GM06990 (cell line): Measurements from ENCODE around the gene APRT.
"Not testable (repeated sequence)": the region's sequence is repeated elsewhere in the genome, so short reads cannot be mapped to it uniquely, and the experiment has no call there.

ENCODE experiments used
- DNase-seq: peaks from one replicate; pipeline ENCODE4 v3.0.0-alpha.2; 2011; ENCODE audit not compliant: insufficient read length; ENCODE audit errors: extremely low read depth
- H3K27me3 ChIP-seq: replicated peaks from 2 replicates; pipeline ENCODE4 v1.6.0; 2011; ENCODE audit warnings: low read length; ENCODE audit not compliant: control insufficient read depth, insufficient read depth
- H3K36me3 ChIP-seq: 2 replicates; pipeline ENCODE4 v1.5.1; 2011; ENCODE audit warnings: low read length; ENCODE audit not compliant: control insufficient read depth, insufficient read depth
- H3K4me3 ChIP-seq: replicated peaks from 2 replicates; pipeline ENCODE4 v1.5.1; 2011; ENCODE audit warnings: low read depth, mild to moderate bottlenecking, control low read depth, low read length
- TF ChIP-seq, protein P1 (sequence below): IDR thresholded peaks from 2 replicates; pipeline ENCODE4 v1.5.1; 2011; ENCODE audit warnings: low read length, control low read depth, mild to moderate bottlenecking, inconsistent platforms; ENCODE audit not compliant: insufficient read depth, poor library complexity, severe bottlenecking

Gene APRT

GRCh38 chr16:88790312-88791211, 21.2 kb downstream of the APRT start:
- TF ChIP-seq, protein P1, sequence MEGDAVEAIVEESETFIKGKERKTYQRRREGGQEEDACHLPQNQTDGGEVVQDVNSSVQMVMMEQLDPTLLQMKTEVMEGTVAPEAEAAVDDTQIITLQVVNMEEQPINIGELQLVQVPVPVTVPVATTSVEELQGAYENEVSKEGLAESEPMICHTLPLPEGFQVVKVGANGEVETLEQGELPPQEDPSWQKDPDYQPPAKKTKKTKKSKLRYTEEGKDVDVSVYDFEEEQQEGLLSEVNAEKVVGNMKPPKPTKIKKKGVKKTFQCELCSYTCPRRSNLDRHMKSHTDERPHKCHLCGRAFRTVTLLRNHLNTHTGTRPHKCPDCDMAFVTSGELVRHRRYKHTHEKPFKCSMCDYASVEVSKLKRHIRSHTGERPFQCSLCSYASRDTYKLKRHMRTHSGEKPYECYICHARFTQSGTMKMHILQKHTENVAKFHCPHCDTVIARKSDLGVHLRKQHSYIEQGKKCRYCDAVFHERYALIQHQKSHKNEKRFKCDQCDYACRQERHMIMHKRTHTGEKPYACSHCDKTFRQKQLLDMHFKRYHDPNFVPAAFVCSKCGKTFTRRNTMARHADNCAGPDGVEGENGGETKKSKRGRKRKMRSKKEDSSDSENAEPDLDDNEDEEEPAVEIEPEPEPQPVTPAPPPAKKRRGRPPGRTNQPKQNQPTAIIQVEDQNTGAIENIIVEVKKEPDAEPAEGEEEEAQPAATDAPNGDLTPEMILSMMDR, result no peak
- DNase-seq, result peak; percentile 61
- Histone ChIP-seq H3K36me3 (no peaks in the 10 kb centered on the region), H3K27me3 (no peaks in the 10 kb centered on the region), H3K4me3 (peak overlapping the region; percentile 16)

DNA sequence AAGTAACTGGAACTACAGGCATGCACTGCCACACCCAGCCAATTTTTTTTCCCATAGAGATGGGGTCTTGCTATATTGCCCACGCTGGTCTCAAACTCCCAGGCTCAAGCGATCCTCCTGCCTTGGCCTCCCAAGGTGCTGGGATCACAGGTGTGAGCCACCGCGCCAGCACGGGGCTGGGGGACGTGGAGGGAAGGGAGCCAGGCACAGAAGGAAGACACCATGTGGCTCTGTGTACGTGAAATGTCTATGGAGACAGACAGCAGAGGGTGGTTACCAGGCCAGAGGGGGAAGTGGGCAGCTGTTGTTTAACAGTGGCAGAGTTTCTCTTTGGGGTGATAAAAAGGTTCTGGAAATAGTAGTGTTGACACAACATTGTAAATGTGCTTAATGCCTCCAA, 22.1 kb downstream of the APRT start:
- no peak overlapping the region for H3K4me3 ChIP-seq
- H3K36me3 ChIP-seq, result no peaks in the 10 kb centered on the region
- TF ChIP-seq, protein P1, result no peak
- H3K27me3 ChIP-seq, result no peaks in the 10 kb centered on the region
- DNase-seq, result no peak

DNA sequence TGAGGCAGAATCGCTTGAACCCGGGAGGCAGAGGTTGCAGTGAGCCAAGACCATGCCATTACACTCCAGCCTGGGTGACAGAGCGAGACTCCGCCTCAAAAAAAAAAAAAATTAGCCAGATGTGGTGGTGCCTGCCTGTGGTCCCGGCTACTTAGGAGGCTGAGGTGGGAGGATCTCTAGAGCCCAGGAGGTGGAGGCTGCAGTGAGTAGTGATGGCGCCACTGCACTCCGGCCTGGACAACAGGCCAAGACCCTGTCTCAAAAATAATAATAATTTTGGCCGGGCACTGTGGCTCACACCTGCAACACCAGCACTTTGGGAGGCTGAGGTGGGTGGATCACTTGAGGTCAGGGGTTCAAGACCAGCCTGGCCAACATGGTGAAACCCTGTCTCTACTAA, 23.0 kb downstream of the APRT start:
- H3K4me3 ChIP-seq, DNase-seq, H3K27me3 ChIP-seq: not testable (repeated sequence)

DNA sequence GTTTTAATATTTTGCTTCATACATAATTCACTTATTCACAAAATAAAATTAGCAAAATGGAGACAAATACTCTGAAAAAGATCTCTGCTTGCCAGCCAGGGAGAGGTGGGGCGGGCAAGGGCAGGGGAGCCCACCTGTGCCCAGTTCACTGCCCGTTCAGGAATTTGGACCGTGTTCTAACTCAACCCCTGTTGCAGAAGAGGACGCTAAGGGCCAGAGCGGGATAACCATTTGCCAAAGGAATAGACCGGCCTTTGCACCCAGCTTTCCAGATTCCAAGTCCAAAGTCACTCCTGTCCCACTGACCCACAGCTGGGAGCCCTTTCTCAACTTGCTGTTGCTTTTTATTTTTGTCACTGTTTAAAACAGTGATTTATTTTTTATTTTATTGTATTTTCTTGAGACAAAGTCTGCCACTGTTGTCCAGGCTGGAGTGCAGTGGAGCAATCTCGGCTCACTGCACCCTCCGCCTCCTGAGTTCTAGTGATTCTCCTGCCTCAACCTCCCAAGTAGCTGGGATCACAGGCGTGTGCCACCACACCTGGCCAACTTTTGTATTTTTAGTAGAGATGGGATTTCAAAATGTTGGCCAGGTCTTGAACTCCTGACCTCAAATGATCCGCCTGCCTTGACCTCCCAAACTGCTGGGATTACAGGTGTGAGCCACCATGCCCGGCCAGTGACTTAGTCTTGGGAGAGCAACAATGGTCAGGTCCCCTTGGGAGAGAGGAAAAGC, 24.0 kb downstream of the APRT start:
- Histone ChIP-seq H3K27me3 (no peaks in the 10 kb centered on the region), H3K36me3 (no peaks in the 10 kb centered on the region), H3K4me3 (no peak overlapping the region)
- DNase-seq, result no peak
- TF ChIP-seq, protein P1, result no peak

More for the DNA sequence above, 23.0 kb downstream of the APRT start:
- H3K36me3 ChIP-seq, result not testable (repeated sequence)

DNA sequence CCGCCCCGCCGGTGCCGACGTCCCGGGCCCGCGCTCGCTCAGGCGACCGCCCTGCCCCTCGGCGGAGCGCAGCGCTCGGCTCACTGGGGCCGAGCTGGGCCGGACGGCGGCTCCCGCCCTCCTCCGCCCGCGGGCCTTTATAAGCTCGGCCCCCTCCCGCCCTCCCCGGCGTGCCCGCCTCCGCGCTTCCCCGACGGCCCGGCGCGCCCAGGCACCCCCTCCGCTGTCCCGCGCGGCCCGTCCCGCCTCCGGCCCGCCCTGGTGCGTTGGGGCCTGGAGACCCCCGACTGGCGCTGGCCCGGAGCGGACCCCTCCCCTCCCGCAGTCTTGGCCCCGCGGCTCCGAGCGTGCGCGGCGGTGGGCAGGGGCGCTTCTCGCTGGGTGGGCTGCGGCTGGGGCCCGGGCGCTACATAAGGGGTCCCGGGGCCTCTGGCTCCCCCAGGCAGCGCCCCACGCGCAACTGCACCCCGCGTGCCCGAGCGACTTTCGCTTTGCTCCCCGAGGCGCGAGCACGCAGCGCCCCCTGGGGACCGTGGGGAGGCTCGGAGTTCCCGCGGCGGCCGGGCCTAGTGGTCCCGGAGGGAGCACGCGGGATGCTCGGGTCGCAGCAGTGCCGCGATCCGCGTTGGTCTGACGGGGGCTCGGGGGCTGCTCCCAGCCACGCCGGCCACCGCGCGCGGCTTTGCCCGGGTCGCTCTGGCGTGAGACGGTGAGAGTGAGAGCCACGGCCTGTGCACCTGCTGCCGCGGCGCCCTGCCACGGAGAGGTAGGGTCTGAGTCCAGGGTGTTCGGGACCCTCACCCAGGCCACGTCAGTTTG, 26.4 kb downstream of the APRT start, which contains the start of gene PIEZO1:
TSS of gene PIEZO1 (minus strand) at position 115 of the 819 bp plus-strand sequence. CDS start 256 bp downstream, outside the sequence.
- DNase-seq, result peak; percentile 81
- Histone ChIP-seq H3K27me3 (no peaks in the 10 kb centered on the region), H3K36me3 (no peaks in the 10 kb centered on the region), H3K4me3 (peak within 1 kb of the TSS; percentile 72)
- TF ChIP-seq, protein P1, result peak; percentile 75
